ENCODE measurements around the gene ADGRD1. TPM values are rescaled to one million over a fixed set of nuclear protein-coding genes. Genes with fewer than 3 reads are reported as not detected.
"Not testable (repeated sequence)": the region's sequence is repeated elsewhere in the genome, so short reads cannot be mapped to it uniquely, and the experiment has no call there.

The ADGRD1 gene
- total RNA-seq, 2 experiments from 2014 or later: 0.05 TPM; not detected in 1

GRCh38 chr12:131067981-131068851 is 114.5 kb downstream of the ADGRD1 start:
- Mint-ChIP-seq H3K36me3 (ENCODE audit: low read depth) (no peaks in the 10 kb centered on the region), H3K4me1 (no peaks in the 10 kb centered on the region), H3K27me3 (peaks cover 4% of the 10 kb centered on the region), H3K9me3 (no peaks in the 10 kb centered on the region), H3K27ac (no peak overlapping the region), H3K4me3 (no peak overlapping the region)
- DNase-seq: no peak
- CTCF ChIA-PET: interaction anchor here (0.6 kb wide), 1 partner anchor 522 kb away, joined by 3 read pairs; no protein-coding TSS in a partner anchor
- POLR2A ChIA-PET: no interaction called here

- H3K36me3 Mint-ChIP-seq (ENCODE audit: low read depth); H3K27ac Mint-ChIP-seq; DNase-seq; H3K9me3 Mint-ChIP-seq; H3K4me1 Mint-ChIP-seq; CTCF ChIA-PET; H3K4me3 Mint-ChIP-seq; H3K27me3 Mint-ChIP-seq; POLR2A ChIA-PET: not testable (repeated sequence)
Observed at GRCh38 chr12:131068926-131069720, 115.4 kb downstream of the ADGRD1 start.

- DNase-seq; CTCF ChIA-PET; H3K9me3 Mint-ChIP-seq; H3K36me3 Mint-ChIP-seq (ENCODE audit: low read depth); H3K4me1 Mint-ChIP-seq; POLR2A ChIA-PET; H3K27ac Mint-ChIP-seq; H3K4me3 Mint-ChIP-seq; H3K27me3 Mint-ChIP-seq: not testable (repeated sequence)
Observed at GRCh38 chr12:131070136-131070535, 116.4 kb downstream of the ADGRD1 start.

- POLR2A ChIA-PET; H3K27ac Mint-ChIP-seq; H3K4me1 Mint-ChIP-seq; DNase-seq; H3K4me3 Mint-ChIP-seq; H3K36me3 Mint-ChIP-seq (ENCODE audit: low read depth); H3K9me3 Mint-ChIP-seq; H3K27me3 Mint-ChIP-seq; CTCF ChIA-PET: not testable (repeated sequence)
Observed at GRCh38 chr12:131070668-131071067, 117.0 kb downstream of the ADGRD1 start.

- H3K27me3 Mint-ChIP-seq; DNase-seq; H3K4me3 Mint-ChIP-seq; CTCF ChIA-PET; H3K4me1 Mint-ChIP-seq; H3K9me3 Mint-ChIP-seq; H3K27ac Mint-ChIP-seq; H3K36me3 Mint-ChIP-seq (ENCODE audit: low read depth); POLR2A ChIA-PET: not testable (repeated sequence)
Observed at GRCh38 chr12:131071234-131071820, 117.6 kb downstream of the ADGRD1 start.

GRCh38 chr12:131071950-131072349 is 118.2 kb downstream of the ADGRD1 start:
- not testable (repeated sequence) for H3K27me3 Mint-ChIP-seq

GRCh38 chr12:131072451-131073230 is 118.9 kb downstream of the ADGRD1 start:
- no peaks in the 10 kb centered on the region for H3K27me3 Mint-ChIP-seq
- no peaks in the 10 kb centered on the region for H3K9me3 Mint-ChIP-seq
- no peak overlapping the region for H3K4me3 Mint-ChIP-seq
- no peak overlapping the region for H3K27ac Mint-ChIP-seq
- no peaks in the 10 kb centered on the region for H3K4me1 Mint-ChIP-seq
- H3K36me3 Mint-ChIP-seq (ENCODE audit: low read depth): no peaks in the 10 kb centered on the region
- DNase-seq: no peak
- POLR2A ChIA-PET: no interaction called here
- CTCF ChIA-PET: no interaction called here

More at GRCh38 chr12:131071950-131072349, 118.2 kb downstream of the ADGRD1 start:
- H3K9me3 Mint-ChIP-seq; H3K4me3 Mint-ChIP-seq; POLR2A ChIA-PET; H3K27ac Mint-ChIP-seq; H3K4me1 Mint-ChIP-seq; CTCF ChIA-PET; H3K36me3 Mint-ChIP-seq (ENCODE audit: low read depth); DNase-seq: not testable (repeated sequence)

- H3K27ac Mint-ChIP-seq: no peak overlapping the region
- H3K4me1 Mint-ChIP-seq: no peaks in the 10 kb centered on the region
- ChIA-PET POLR2A (no interaction called here), CTCF (no interaction called here)
- DNase-seq: no peak
- no peak overlapping the region for H3K4me3 Mint-ChIP-seq
- H3K36me3 Mint-ChIP-seq (ENCODE audit: low read depth): no peaks in the 10 kb centered on the region
- H3K9me3 Mint-ChIP-seq: no peaks in the 10 kb centered on the region
- H3K27me3 Mint-ChIP-seq: no peaks in the 10 kb centered on the region
Observed at GRCh38 chr12:131074221-131075083, 120.7 kb downstream of the ADGRD1 start.

GRCh38 chr12:131075194-131075593 is 121.5 kb downstream of the ADGRD1 start:
- ChIA-PET POLR2A (no interaction called here), CTCF (no interaction called here)
- no peaks in the 10 kb centered on the region for H3K4me1 Mint-ChIP-seq
- H3K27ac Mint-ChIP-seq: no peak overlapping the region
- no peak overlapping the region for H3K4me3 Mint-ChIP-seq
- H3K36me3 Mint-ChIP-seq (ENCODE audit: low read depth): no peaks in the 10 kb centered on the region
- H3K27me3 Mint-ChIP-seq: no peaks in the 10 kb centered on the region
- H3K9me3 Mint-ChIP-seq: no peaks in the 10 kb centered on the region
- DNase-seq: no peak

- no peaks in the 10 kb centered on the region for H3K27me3 Mint-ChIP-seq
- H3K4me1 Mint-ChIP-seq: no peaks in the 10 kb centered on the region
Observed at GRCh38 chr12:131075611-131076010, 121.9 kb downstream of the ADGRD1 start.

GRCh38 chr12:131076296-131076695 is 122.6 kb downstream of the ADGRD1 start:
- ChIA-PET POLR2A (no interaction called here), CTCF (no interaction called here)
- Mint-ChIP-seq H3K9me3 (no peaks in the 10 kb centered on the region), H3K27ac (no peak overlapping the region), H3K36me3 (ENCODE audit: low read depth) (no peaks in the 10 kb centered on the region), H3K4me1 (no peaks in the 10 kb centered on the region), H3K4me3 (no peak overlapping the region), H3K27me3 (no peaks in the 10 kb centered on the region)
- DNase-seq: no peak

More at GRCh38 chr12:131075611-131076010, 121.9 kb downstream of the ADGRD1 start:
- no peaks in the 10 kb centered on the region for H3K9me3 Mint-ChIP-seq
- ChIA-PET POLR2A (no interaction called here), CTCF (no interaction called here)
- H3K4me3 Mint-ChIP-seq: no peak overlapping the region
- no peaks in the 10 kb centered on the region for H3K36me3 Mint-ChIP-seq (ENCODE audit: low read depth)
- DNase-seq: no peak
- H3K27ac Mint-ChIP-seq: no peak overlapping the region

All from activated CD4-positive, alpha-beta T cell treated with anti-CD3 and anti-CD28 coated beads, Interleukin-2, amount 10 ng/mL, durations not matched to agents 7 days and 5 days (primary cell).